ENCODE data around the gene FAP. TPM values are rescaled to one million over a fixed set of nuclear protein-coding genes. Genes with fewer than 3 reads are reported as not detected.

Gene FAP
- total RNA-seq, 1 experiment from 2014 or later = not detected

DNA sequence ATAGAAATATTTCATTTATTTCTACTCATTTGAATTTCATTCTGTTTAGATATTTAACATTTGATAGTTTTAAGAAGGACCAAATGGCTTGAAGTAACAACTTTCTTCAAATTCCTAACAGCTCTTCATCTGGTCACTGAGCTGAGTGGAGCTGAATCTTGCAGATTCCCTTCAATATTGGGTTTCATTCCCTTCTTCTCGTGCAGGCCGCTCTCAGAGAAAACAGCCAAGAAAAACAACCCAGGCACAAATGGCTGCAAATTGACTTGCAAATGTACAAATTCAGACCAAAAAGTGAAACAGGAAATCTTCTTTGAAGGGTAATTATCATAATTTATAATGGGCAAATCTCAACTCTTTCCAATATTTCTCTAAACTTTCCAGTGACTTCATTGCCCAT lies 60.9 kb downstream of the FAP start:
- no peak overlapping the region for H3K4me3 Mint-ChIP-seq
- CTCF ChIA-PET = interaction anchor here (1.0 to 2.2 kb wide), 3 partner anchors 27 to 116 kb away, joined by 3 to 11 read pairs (median 4); no protein-coding TSS in a partner anchor
- POLR2A ChIA-PET = no interaction called here
- TF ChIP-seq, protein P1, sequence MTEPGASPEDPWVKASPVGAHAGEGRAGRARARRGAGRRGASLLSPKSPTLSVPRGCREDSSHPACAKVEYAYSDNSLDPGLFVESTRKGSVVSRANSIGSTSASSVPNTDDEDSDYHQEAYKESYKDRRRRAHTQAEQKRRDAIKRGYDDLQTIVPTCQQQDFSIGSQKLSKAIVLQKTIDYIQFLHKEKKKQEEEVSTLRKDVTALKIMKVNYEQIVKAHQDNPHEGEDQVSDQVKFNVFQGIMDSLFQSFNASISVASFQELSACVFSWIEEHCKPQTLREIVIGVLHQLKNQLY (CRISPR knock-in tag; IDR thresholded peaks at IDR 0.05) = no peak
- TF ChIP-seq TP53 (CRISPR knock-in tag; IDR thresholded peaks at IDR 0.05) = no peak
- H3K36me3 Mint-ChIP-seq = no peaks in the 10 kb centered on the region
- no peaks in the 10 kb centered on the region for H3K9me3 Mint-ChIP-seq
- no peak for ATAC-seq
- H3K4me1 Mint-ChIP-seq = peaks cover 28% of the 10 kb centered on the region
- H3K27ac Mint-ChIP-seq = no peak overlapping the region
- no peak for DNase-seq (ENCODE audit: low spot score)
- no peaks in the 10 kb centered on the region for H3K27me3 Mint-ChIP-seq (ENCODE audit: low read depth)

DNA sequence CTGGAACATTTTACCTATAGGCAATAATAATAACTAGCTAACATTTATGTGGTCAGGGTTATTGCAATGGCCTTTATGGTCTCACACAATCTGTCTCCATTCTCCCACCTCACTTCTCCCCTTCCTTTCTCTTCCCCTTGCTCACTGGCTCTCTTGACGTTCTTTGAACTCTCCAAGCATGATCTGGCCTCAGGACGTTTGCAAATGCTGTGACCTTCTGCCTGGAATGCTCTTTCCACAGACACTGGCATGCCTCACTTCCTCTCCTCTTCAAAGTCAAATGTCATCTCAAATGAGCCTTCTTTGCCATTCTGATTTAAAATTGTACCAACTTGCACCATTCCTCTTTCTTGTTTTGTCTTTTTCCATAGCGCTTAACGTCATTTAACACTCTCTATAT lies 65.9 kb downstream of the FAP start:
- no peak overlapping the region for H3K27ac Mint-ChIP-seq
- no peak overlapping the region for H3K4me3 Mint-ChIP-seq
- POLR2A ChIA-PET = no interaction called here
- no peaks in the 10 kb centered on the region for H3K27me3 Mint-ChIP-seq (ENCODE audit: low read depth)
- TF ChIP-seq ATF6 (CRISPR knock-in tag; IDR thresholded peaks at IDR 0.05) = no peak
- no peak for TF ChIP-seq GABPB1 (CRISPR knock-in tag; IDR thresholded peaks at IDR 0.05)
- TF ChIP-seq NR1H2 (CRISPR knock-in tag; IDR thresholded peaks at IDR 0.05) = no peak
- no peaks in the 10 kb centered on the region for H3K36me3 Mint-ChIP-seq
- CTCF ChIA-PET = no interaction called here
- no peaks in the 10 kb centered on the region for H3K9me3 Mint-ChIP-seq
- H3K4me1 Mint-ChIP-seq = peaks cover 30% of the 10 kb centered on the region
- ATAC-seq (no peak), DNase-seq (ENCODE audit: low spot score) (no peak)

DNA sequence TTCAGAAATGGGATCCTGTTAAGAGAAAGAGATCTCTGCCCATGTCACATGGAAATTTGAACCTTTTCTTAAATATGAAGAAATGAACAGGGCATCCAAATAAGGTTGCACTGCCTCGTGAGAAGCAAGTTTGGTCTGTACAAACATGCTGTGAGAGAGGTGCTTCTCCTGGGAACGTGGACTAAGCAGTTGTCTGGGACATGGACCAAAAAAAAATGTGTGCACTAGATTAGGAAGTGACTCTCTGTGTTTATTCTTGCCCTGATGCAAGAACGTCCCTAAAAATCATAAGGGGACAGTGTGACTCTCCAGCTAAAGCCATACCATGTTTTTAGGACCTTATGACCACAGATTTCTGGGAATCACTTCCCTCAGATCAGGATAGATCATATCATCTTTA lies 67.5 kb downstream of the FAP start:
- DNase-seq (ENCODE audit: low spot score) = no peak
- no peak for TF ChIP-seq GABPB1 (CRISPR knock-in tag; IDR thresholded peaks at IDR 0.05)
- no peak for TF ChIP-seq ZNF671 (CRISPR knock-in tag; IDR thresholded peaks at IDR 0.05)
- no peak for TF ChIP-seq FOXP4 (CRISPR knock-in tag; IDR thresholded peaks at IDR 0.05)
- TF ChIP-seq ZNF121 (CRISPR knock-in tag; IDR thresholded peaks at IDR 0.05) = no peak
- no peak for TF ChIP-seq ERG (CRISPR knock-in tag; IDR thresholded peaks at IDR 0.05)
- no peak for TF ChIP-seq ETV6 (CRISPR knock-in tag; IDR thresholded peaks at IDR 0.05)
- no peak for TF ChIP-seq ZBTB21 (CRISPR knock-in tag; IDR thresholded peaks at IDR 0.05; ENCODE audit: borderline replicate concordance)
- TF ChIP-seq, protein P1 (CRISPR knock-in tag; IDR thresholded peaks at IDR 0.05) = no peak

GRCh38 chr2:162174746-162175145 lies 68.5 kb downstream of the FAP start:
- DNase-seq (ENCODE audit: low spot score) (no peak), ATAC-seq (no peak)
- H3K4me3 Mint-ChIP-seq = no peak overlapping the region
- H3K36me3 Mint-ChIP-seq = no peaks in the 10 kb centered on the region
- no peak overlapping the region for H3K27ac Mint-ChIP-seq
- H3K27me3 Mint-ChIP-seq (ENCODE audit: low read depth) = no peaks in the 10 kb centered on the region
- ChIA-PET POLR2A (no interaction called here), CTCF (no interaction called here)
- H3K4me1 Mint-ChIP-seq = peaks cover 35% of the 10 kb centered on the region
- no peaks in the 10 kb centered on the region for H3K9me3 Mint-ChIP-seq
- TF ChIP-seq MAX (CRISPR knock-in tag; IDR thresholded peaks at IDR 0.05) (no peak), TCF7 (CRISPR knock-in tag; IDR thresholded peaks at IDR 0.05; ENCODE audit: low read depth) (no peak), ETV6 (CRISPR knock-in tag; IDR thresholded peaks at IDR 0.05) (no peak), FOXP1 (CRISPR knock-in tag; IDR thresholded peaks at IDR 0.05; ENCODE audit: borderline replicate concordance) (no peak), CBFB (CRISPR knock-in tag; IDR thresholded peaks at IDR 0.05; ENCODE audit: low read depth) (no peak), PRDM15 (CRISPR knock-in tag; IDR thresholded peaks at IDR 0.05) (no peak)
- TF ChIP-seq, protein P2, sequence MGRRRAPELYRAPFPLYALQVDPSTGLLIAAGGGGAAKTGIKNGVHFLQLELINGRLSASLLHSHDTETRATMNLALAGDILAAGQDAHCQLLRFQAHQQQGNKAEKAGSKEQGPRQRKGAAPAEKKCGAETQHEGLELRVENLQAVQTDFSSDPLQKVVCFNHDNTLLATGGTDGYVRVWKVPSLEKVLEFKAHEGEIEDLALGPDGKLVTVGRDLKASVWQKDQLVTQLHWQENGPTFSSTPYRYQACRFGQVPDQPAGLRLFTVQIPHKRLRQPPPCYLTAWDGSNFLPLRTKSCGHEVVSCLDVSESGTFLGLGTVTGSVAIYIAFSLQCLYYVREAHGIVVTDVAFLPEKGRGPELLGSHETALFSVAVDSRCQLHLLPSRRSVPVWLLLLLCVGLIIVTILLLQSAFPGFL (CRISPR knock-in tag; IDR thresholded peaks at IDR 0.05; ENCODE audit: borderline replicate concordance) = no peak

More for the DNA sequence above, 67.5 kb downstream of the FAP start:
- CTCF ChIA-PET = no interaction called here
- H3K27ac Mint-ChIP-seq = no peak overlapping the region
- no peak overlapping the region for H3K4me3 Mint-ChIP-seq
- no peaks in the 10 kb centered on the region for H3K36me3 Mint-ChIP-seq
- peaks cover 34% of the 10 kb centered on the region for H3K4me1 Mint-ChIP-seq
- no peaks in the 10 kb centered on the region for H3K27me3 Mint-ChIP-seq (ENCODE audit: low read depth)
- no peak for ATAC-seq
- H3K9me3 Mint-ChIP-seq = no peaks in the 10 kb centered on the region
- POLR2A ChIA-PET = no interaction called here

Data from WTC11 (cell line).